HT-29 (cell line): Measurements from ENCODE around the gene MKRN2OS. TPM values are rescaled to one million over a fixed set of nuclear protein-coding genes. Genes with fewer than 3 reads are reported as not detected.

ENCODE experiments used
- DNase-seq: peaks from one replicate; pipeline ENCODE4 v3.0.0-alpha.2; 2015; ENCODE audit warnings: low spot score
- total RNA-seq: library from RNA; depleted of rRNA; stranded (reverse); fragments of >200 nt; shearing (Covaris generic); gene quantifications from 2 replicates; pipeline ENCODE4 v1.2.3, GENCODE V29; 2014; rRNA removed

MKRN2OS gene
- total RNA-seq: 0.13 and 0.60 TPM in 2 replicates

- peak; percentile 87 for DNase-seq
These were observed at the start of gene MKRN2OS for GRCh38 chr3:12545473-12545791. Gene MKRN2OS, minus strand, starts transcription at chr3:12545499. Its CDS starts 35 bp downstream, at chr3:12545464.

GRCh38 chr3:12593473-12593872, 48.2 kb upstream of the MKRN2OS start:
- DNase-seq: no peak

GRCh38 chr3:12591997-12592715, 46.9 kb upstream of the MKRN2OS start:
- DNase-seq: no peak

- DNase-seq: no peak
These were observed 46.2 kb upstream of the MKRN2OS start for GRCh38 chr3:12591456-12591855.

GRCh38 chr3:12590096-12590495, 44.8 kb upstream of the MKRN2OS start:
- DNase-seq: no peak

- no peak for DNase-seq
These were observed 43.0 kb upstream of the MKRN2OS start for GRCh38 chr3:12588039-12589009.

- no peak for DNase-seq
These were observed 41.1 kb upstream of the MKRN2OS start for GRCh38 chr3:12586403-12586802.

GRCh38 chr3:12585970-12586369, 40.7 kb upstream of the MKRN2OS start:
- no peak for DNase-seq

- no peak for DNase-seq
These were observed 39.9 kb upstream of the MKRN2OS start for GRCh38 chr3:12585181-12585580.

- DNase-seq: no peak
These were observed 38.8 kb upstream of the MKRN2OS start for GRCh38 chr3:12584083-12584482.

GRCh38 chr3:12583280-12583679, 38.0 kb upstream of the MKRN2OS start:
- no peak for DNase-seq

GRCh38 chr3:12582730-12583129, 37.4 kb upstream of the MKRN2OS start:
- DNase-seq: no peak

GRCh38 chr3:12579905-12580304, 34.6 kb upstream of the MKRN2OS start:
- no peak for DNase-seq

- DNase-seq: no peak
These were observed 34.2 kb upstream of the MKRN2OS start for GRCh38 chr3:12579456-12579855.

GRCh38 chr3:12578742-12579141, 33.4 kb upstream of the MKRN2OS start:
- no peak for DNase-seq

- no peak for DNase-seq
These were observed 32.1 kb upstream of the MKRN2OS start for GRCh38 chr3:12577379-12577778.

- DNase-seq: no peak
These were observed 29.4 kb upstream of the MKRN2OS start for GRCh38 chr3:12574661-12575060.

- no peak for DNase-seq
These were observed 28.8 kb upstream of the MKRN2OS start for GRCh38 chr3:12574131-12574530.

- DNase-seq: no peak
These were observed 26.7 kb upstream of the MKRN2OS start for GRCh38 chr3:12571986-12572385.

- DNase-seq: no peak
These were observed 24.5 kb upstream of the MKRN2OS start for GRCh38 chr3:12569836-12570235.

GRCh38 chr3:12568747-12569146, 23.4 kb upstream of the MKRN2OS start:
- no peak for DNase-seq

- no peak for DNase-seq
These were observed 21.7 kb upstream of the MKRN2OS start for GRCh38 chr3:12566976-12567375.

- no peak for DNase-seq
These were observed 17.2 kb upstream of the MKRN2OS start for GRCh38 chr3:12562451-12562850.
